WTC11 (cell line): ENCODE results near the gene CLEC3A. TPM values are rescaled to one million over a fixed set of nuclear protein-coding genes. Genes with fewer than 3 reads are reported as not detected.
A peak's percentile ranks its signal among the peaks of the same experiment; 100 is the strongest.

ENCODE experiments used
- ATAC-seq: fragments of 200-7000 bp; cut with Tn5 transposase; 2 replicates; pipeline ENCODE4 v1.10.0; 2021; ENCODE audit warnings: mild to moderate bottlenecking, moderate library complexity
- CTCF ChIA-PET: fragments of 300-600 bp; sonication (Branson Sonifier 250); formaldehyde crosslinking; loops from one replicate; lab custom pipeline; 2021; ENCODE audit warnings: antibody characterized with exemption; lab: Charles Lee
- POLR2A ChIA-PET: fragments of 350-600 bp; sonication (Branson Sonifier 250); formaldehyde crosslinking; loops from one replicate; lab custom pipeline; 2021; ENCODE audit warnings: antibody characterized with exemption; lab: Charles Lee
- DNase-seq: peaks from one replicate; pipeline ENCODE4 v3.0.0; 2021; ENCODE audit warnings: low spot score
- H3K27ac Mint-ChIP-seq: 2 replicates; pipeline ENCODE4 v1.8.0; 2021; ENCODE audit warnings: mixed read lengths
- H3K27me3 Mint-ChIP-seq: 2 replicates; pipeline ENCODE4 v1.8.0; 2021; ENCODE audit warnings: low read depth, mild to moderate bottlenecking, moderate library complexity, mixed read lengths
- H3K36me3 Mint-ChIP-seq: 2 replicates; pipeline ENCODE4 v1.8.0; 2021; ENCODE audit warnings: mixed read lengths
- H3K4me1 Mint-ChIP-seq: 2 replicates; pipeline ENCODE4 v1.8.0; 2022; ENCODE audit warnings: mixed read lengths
- H3K4me3 Mint-ChIP-seq: 2 replicates; pipeline ENCODE4 v1.8.0; 2021; ENCODE audit warnings: mild to moderate bottlenecking, moderate library complexity, mixed read lengths
- H3K9me3 Mint-ChIP-seq: 2 replicates; pipeline ENCODE4 v1.8.0; 2021; ENCODE audit warnings: mixed read lengths
- CTCF ChIP-seq: fragments of 200-600 bp; IDR thresholded peaks from 2 replicates; pipeline ENCODE4 v1.8.0; 2022; ENCODE audit warnings: antibody characterized with exemption
- ETV6 ChIP-seq: sonication (generic); formaldehyde crosslinking; IDR thresholded peaks from 2 replicates; pipeline ENCODE4 v1.8.1; 2022; ENCODE audit warnings: mild to moderate bottlenecking, missing genetic modification reagents
- FOXJ3 ChIP-seq: sonication (generic); formaldehyde crosslinking; IDR thresholded peaks from 2 replicates; pipeline ENCODE4 v1.9.0; 2021; ENCODE audit warnings: missing genetic modification reagents, mild to moderate bottlenecking, borderline replicate concordance
- GABPB1 ChIP-seq: sonication (generic); formaldehyde crosslinking; IDR thresholded peaks from 2 replicates; pipeline ENCODE4 v1.8.1; 2023; ENCODE audit warnings: mild to moderate bottlenecking, missing genetic modification reagents
- MAX ChIP-seq: sonication (generic); formaldehyde crosslinking; IDR thresholded peaks from 2 replicates; pipeline ENCODE4 v1.8.0; 2022; ENCODE audit warnings: mild to moderate bottlenecking, missing genetic modification reagents
- PRDM15 ChIP-seq: sonication (generic); formaldehyde crosslinking; IDR thresholded peaks from 2 replicates; pipeline ENCODE4 v1.8.0; 2022; ENCODE audit warnings: missing genetic modification reagents
- SMAD4 ChIP-seq: sonication (generic); formaldehyde crosslinking; IDR thresholded peaks from 2 replicates; pipeline ENCODE4 v1.8.0; 2022; ENCODE audit warnings: mild to moderate bottlenecking, missing genetic modification reagents
- STAT6 ChIP-seq: sonication (generic); formaldehyde crosslinking; conservative IDR thresholded peaks from 2 replicates; pipeline ENCODE4 v1.8.1; 2023; ENCODE audit warnings: mild to moderate bottlenecking, low read depth, missing genetic modification reagents, moderate library complexity
- total RNA-seq: library from RNA; stranded (reverse); gene quantifications from 3 replicates; pipeline ENCODE4 v1.2.3, GENCODE V29; 2021
- TF ChIP-seq, protein P1 (sequence below): sonication (generic); formaldehyde crosslinking; IDR thresholded peaks from 2 replicates; pipeline ENCODE4 v1.8.0; 2023; ENCODE audit warnings: mild to moderate bottlenecking, missing genetic modification reagents
- TF ChIP-seq, protein P2 (sequence below): sonication (generic); formaldehyde crosslinking; IDR thresholded peaks from 2 replicates; pipeline ENCODE4 v1.8.1; 2023; ENCODE audit warnings: mild to moderate bottlenecking, missing genetic modification reagents, moderate library complexity
- TF ChIP-seq, protein P3 (sequence below): fragments of 250-450 bp; sonication (Bioruptor Pico); IDR thresholded peaks from 2 replicates; pipeline ENCODE4 v1.9.0; 2021; ENCODE audit warnings: moderate library complexity, mild to moderate bottlenecking, inconsistent platforms, borderline replicate concordance
- TF ChIP-seq, protein P4 (sequence below): fragments of 250-450 bp; sonication (Bioruptor Pico); IDR thresholded peaks from 2 replicates; pipeline ENCODE4 v1.8.0; 2021; ENCODE audit warnings: mild to moderate bottlenecking

Gene CLEC3A
- total RNA-seq, 1 experiment from 2014 or later, result not detected

GRCh38 chr16:78004517-78004916 lies 17.8 kb upstream of the CLEC3A start (continued):
- no peak for TF ChIP-seq ETV6 (CRISPR knock-in tag)
- TF ChIP-seq, protein P1, sequence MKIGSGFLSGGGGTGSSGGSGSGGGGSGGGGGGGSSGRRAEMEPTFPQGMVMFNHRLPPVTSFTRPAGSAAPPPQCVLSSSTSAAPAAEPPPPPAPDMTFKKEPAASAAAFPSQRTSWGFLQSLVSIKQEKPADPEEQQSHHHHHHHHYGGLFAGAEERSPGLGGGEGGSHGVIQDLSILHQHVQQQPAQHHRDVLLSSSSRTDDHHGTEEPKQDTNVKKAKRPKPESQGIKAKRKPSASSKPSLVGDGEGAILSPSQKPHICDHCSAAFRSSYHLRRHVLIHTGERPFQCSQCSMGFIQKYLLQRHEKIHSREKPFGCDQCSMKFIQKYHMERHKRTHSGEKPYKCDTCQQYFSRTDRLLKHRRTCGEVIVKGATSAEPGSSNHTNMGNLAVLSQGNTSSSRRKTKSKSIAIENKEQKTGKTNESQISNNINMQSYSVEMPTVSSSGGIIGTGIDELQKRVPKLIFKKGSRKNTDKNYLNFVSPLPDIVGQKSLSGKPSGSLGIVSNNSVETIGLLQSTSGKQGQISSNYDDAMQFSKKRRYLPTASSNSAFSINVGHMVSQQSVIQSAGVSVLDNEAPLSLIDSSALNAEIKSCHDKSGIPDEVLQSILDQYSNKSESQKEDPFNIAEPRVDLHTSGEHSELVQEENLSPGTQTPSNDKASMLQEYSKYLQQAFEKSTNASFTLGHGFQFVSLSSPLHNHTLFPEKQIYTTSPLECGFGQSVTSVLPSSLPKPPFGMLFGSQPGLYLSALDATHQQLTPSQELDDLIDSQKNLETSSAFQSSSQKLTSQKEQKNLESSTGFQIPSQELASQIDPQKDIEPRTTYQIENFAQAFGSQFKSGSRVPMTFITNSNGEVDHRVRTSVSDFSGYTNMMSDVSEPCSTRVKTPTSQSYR (CRISPR knock-in tag), result no peak
- no peak for TF ChIP-seq GABPB1 (CRISPR knock-in tag)
- TF ChIP-seq, protein P2, sequence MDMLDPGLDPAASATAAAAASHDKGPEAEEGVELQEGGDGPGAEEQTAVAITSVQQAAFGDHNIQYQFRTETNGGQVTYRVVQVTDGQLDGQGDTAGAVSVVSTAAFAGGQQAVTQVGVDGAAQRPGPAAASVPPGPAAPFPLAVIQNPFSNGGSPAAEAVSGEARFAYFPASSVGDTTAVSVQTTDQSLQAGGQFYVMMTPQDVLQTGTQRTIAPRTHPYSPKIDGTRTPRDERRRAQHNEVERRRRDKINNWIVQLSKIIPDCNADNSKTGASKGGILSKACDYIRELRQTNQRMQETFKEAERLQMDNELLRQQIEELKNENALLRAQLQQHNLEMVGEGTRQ (CRISPR knock-in tag), result no peak

GRCh38 chr16:78005881-78006280 lies 16.5 kb upstream of the CLEC3A start:
- H3K27ac Mint-ChIP-seq, result no peak overlapping the region
- H3K4me3 Mint-ChIP-seq, result no peak overlapping the region
- DNase-seq, result peak; percentile 52
- no peaks in the 10 kb centered on the region for H3K36me3 Mint-ChIP-seq
- ATAC-seq, result peak; percentile 25
- H3K9me3 Mint-ChIP-seq, result no peaks in the 10 kb centered on the region
- H3K4me1 Mint-ChIP-seq, result peaks cover 17% of the 10 kb centered on the region
- CTCF ChIA-PET, result no interaction called here
- POLR2A ChIA-PET, result no interaction called here
- no peaks in the 10 kb centered on the region for H3K27me3 Mint-ChIP-seq
- no peak for TF ChIP-seq MAX
- TF ChIP-seq CTCF, result peak; percentile 42; the same call in 1 of the 2 replicates
- no peak for TF ChIP-seq PRDM15 (CRISPR knock-in tag)
- TF ChIP-seq, all 79 proteins: peak for 1

DNA sequence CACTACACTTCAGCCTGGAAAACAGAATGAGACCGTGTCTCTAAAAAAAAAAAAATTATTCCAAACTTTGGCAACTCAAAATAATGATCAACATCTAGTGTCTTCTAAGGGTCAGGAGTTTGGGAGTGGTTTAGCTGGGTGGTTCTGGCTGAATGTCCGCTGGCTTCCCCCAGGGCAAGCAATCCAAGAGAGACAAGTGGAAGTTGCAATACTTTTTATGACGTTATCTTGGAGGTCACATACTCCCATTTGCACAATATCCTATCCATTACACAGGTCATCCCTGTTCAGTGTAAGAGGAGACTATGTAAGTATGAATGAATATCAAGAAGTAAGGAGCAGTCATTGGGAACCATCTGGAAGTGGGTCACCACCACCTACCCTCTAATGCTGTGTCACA lies 15.2 kb upstream of the CLEC3A start:
- no peaks in the 10 kb centered on the region for H3K9me3 Mint-ChIP-seq
- H3K36me3 Mint-ChIP-seq, result no peaks in the 10 kb centered on the region
- ChIA-PET CTCF (interaction anchor here (0.6 to 1.3 kb wide), 3 partner anchors 12 to 344 kb away, joined by 3 read pairs; no protein-coding TSS in a partner anchor), POLR2A (no interaction called here)
- no peak overlapping the region for H3K27ac Mint-ChIP-seq
- H3K27me3 Mint-ChIP-seq, result no peaks in the 10 kb centered on the region
- no peak overlapping the region for H3K4me3 Mint-ChIP-seq
- no peak for ATAC-seq
- no peak for DNase-seq
- peaks cover 10% of the 10 kb centered on the region for H3K4me1 Mint-ChIP-seq
- TF ChIP-seq STAT6 (no peak), FOXJ3 (no peak), SMAD4 (CRISPR knock-in tag) (no peak), MAX (no peak)
- TF ChIP-seq, protein P3, sequence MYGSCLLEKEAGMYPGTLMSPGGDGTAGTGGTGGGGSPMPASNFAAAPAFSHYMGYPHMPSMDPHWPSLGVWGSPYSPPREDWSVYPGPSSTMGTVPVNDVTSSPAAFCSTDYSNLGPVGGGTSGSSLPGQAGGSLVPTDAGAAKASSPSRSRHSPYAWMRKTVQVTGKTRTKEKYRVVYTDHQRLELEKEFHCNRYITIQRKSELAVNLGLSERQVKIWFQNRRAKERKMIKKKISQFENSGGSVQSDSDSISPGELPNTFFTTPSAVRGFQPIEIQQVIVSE (CRISPR knock-in tag), result no peak
- TF ChIP-seq, protein P4, sequence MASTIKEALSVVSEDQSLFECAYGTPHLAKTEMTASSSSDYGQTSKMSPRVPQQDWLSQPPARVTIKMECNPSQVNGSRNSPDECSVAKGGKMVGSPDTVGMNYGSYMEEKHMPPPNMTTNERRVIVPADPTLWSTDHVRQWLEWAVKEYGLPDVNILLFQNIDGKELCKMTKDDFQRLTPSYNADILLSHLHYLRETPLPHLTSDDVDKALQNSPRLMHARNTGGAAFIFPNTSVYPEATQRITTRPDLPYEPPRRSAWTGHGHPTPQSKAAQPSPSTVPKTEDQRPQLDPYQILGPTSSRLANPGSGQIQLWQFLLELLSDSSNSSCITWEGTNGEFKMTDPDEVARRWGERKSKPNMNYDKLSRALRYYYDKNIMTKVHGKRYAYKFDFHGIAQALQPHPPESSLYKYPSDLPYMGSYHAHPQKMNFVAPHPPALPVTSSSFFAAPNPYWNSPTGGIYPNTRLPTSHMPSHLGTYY (CRISPR knock-in tag), result no peak
